Lower leg skin (tissue), 3 donors: ENCODE measurements around the gene POLR2H.

Source experiments
- CTCF ChIP-seq, 3 donors: fragments of 450-650 bp; IDR thresholded peaks; one replicate each; pipeline ENCODE4 v1.5.1; 2016; ENCODE audit warnings: antibody characterized with exemption in 3 of 3, mild to moderate bottlenecking in 3 of 3, moderate library complexity in 2 of 3
- POLR2A ChIP-seq, 2 donors: fragments of 450-650 bp; IDR thresholded peaks; one replicate each; pipeline ENCODE4 v1.6.1; 2016 to 2017; ENCODE audit warnings: antibody characterized with exemption in 2 of 2, mild to moderate bottlenecking in 1 of 2, moderate library complexity in 1 of 2

DNA sequence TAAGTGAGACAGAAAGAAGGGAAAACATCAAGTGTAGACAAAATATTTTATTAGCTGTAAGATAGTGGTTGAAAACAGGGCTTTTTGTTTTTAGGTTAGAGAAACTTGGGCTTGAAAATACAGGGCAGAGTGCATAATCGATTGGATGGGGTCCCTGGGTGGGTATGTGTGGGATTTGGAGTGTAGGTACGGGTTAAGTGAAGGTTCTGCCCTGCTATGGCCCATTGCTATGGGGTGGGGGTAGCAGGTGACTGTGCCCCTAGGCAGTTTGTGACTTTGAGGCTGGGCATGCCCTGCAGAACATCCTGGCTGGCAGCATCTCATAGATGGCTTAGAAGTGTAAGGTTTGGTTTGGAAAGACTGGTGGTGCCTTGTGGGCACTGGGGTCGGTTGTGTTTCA, 27.8 kb upstream of the POLR2H start:
- TF ChIP-seq CTCF (IDR thresholded peaks at IDR 0.05) (no peak), POLR2A (IDR thresholded peaks at IDR 0.05) (no peak)
